Loucy (cell line): ENCODE measurements around the gene CDV3.

Experiments
- H2AFZ ChIP-seq: fragments of 200-600 bp; sonication (generic); 2 replicates; pipeline ENCODE4 v1.6.0; 2016; ENCODE audit warnings: antibody characterized with exemption, mild to moderate bottlenecking, low read length, moderate library complexity
- H3F3A ChIP-seq: fragments of 200-600 bp; 2 replicates; pipeline ENCODE4 v1.6.0; 2016; ENCODE audit warnings: antibody characterized with exemption, low read depth, mild to moderate bottlenecking
- H3K27me3 ChIP-seq: fragments of 200-600 bp; sonication (generic); 2 replicates; pipeline ENCODE4 v1.6.1; 2014; ENCODE audit warnings: low read length, mild to moderate bottlenecking; ENCODE audit not compliant: insufficient read depth, poor library complexity, severe bottlenecking
- H3K36me3 ChIP-seq: fragments of 200-600 bp; sonication (generic); 2 replicates; pipeline ENCODE4 v1.6.1; 2016; ENCODE audit warnings: low read length; ENCODE audit not compliant: insufficient read depth
- H3K4me1 ChIP-seq: fragments of 200-600 bp; sonication (generic); 2 replicates; pipeline ENCODE4 v1.5.1; 2014; ENCODE audit warnings: low read length, mild to moderate bottlenecking; ENCODE audit not compliant: insufficient read depth, poor library complexity, severe bottlenecking
- H3K4me2 ChIP-seq: fragments of 200-600 bp; sonication (generic); 2 replicates; pipeline ENCODE4 v1.6.0; 2014; ENCODE audit warnings: antibody characterized with exemption, low read length, low read depth, mild to moderate bottlenecking; ENCODE audit not compliant: poor library complexity, severe bottlenecking
- H3K4me3 ChIP-seq: fragments of 200-600 bp; sonication (generic); 2 replicates; pipeline ENCODE4 v1.5.1; 2014; ENCODE audit warnings: low read length, mild to moderate bottlenecking, mixed read lengths; ENCODE audit not compliant: poor library complexity, severe bottlenecking
- H3K79me2 ChIP-seq: fragments of 200-600 bp; sonication (generic); 2 replicates; pipeline ENCODE4 v1.6.1; 2014; ENCODE audit warnings: low read length; ENCODE audit not compliant: insufficient read depth
- H3K9ac ChIP-seq: fragments of 200-600 bp; sonication (generic); 2 replicates; pipeline ENCODE4 v1.6.0; 2014; ENCODE audit warnings: mild to moderate bottlenecking, low read depth, low read length, moderate library complexity; ENCODE audit not compliant: poor library complexity, severe bottlenecking
- H3K9me2 ChIP-seq: fragments of 200-600 bp; sonication (generic); replicated peaks from 2 replicates; pipeline ENCODE4 v1.6.1; 2016; ENCODE audit warnings: low read depth, low read length, mixed read lengths
- H3K9me3 ChIP-seq: fragments of 200-600 bp; sonication (generic); 2 replicates; pipeline ENCODE4 v1.6.1; 2014; ENCODE audit warnings: mild to moderate bottlenecking, antibody characterized with exemption, low read length, low read depth; ENCODE audit not compliant: insufficient read depth
- H4K20me1 ChIP-seq: fragments of 200-600 bp; sonication (generic); 2 replicates; pipeline ENCODE4 v1.6.0; 2014; ENCODE audit warnings: antibody characterized with exemption, low read length, mild to moderate bottlenecking; ENCODE audit not compliant: insufficient read depth, poor library complexity, severe bottlenecking
- EZH2phosphoT487 ChIP-seq: fragments of 200-600 bp; IDR thresholded peaks from 2 replicates; pipeline ENCODE4 v1.6.1; 2018; ENCODE audit warnings: antibody characterized with exemption, mild to moderate bottlenecking, moderate library complexity, borderline replicate concordance
- TF ChIP-seq, protein P1 (sequence below): fragments of 200-600 bp; sonication (generic); conservative IDR thresholded peaks from 2 replicates; pipeline ENCODE4 v1.5.1; 2014; ENCODE audit warnings: mild to moderate bottlenecking, antibody characterized with exemption, low read length

Gene CDV3

DNA sequence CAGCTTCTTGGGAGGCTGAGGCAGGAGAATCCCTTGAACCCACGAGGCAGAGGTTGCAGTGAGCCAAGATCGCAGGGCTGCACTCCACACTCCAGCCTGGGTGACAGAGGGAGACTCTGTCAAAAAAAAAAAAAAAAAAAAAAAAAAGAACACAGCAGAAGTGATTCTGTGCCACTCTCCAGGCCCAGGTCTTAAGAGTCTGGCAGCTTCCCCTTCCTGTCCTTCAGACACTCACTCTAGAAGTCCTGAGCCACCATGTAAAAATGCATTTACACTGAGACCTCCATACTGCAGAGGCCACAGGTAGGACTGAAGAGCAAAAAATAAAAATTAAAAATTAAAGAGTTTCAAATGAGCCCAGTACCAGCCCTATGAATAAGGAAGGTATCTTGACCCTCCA is 11.8 kb upstream of the CDV3 start:
- H3K9ac ChIP-seq, result no peak overlapping the region
- no peaks in the 10 kb centered on the region for H3F3A ChIP-seq
- no peaks in the 10 kb centered on the region for H3K4me1 ChIP-seq
- no peaks in the 10 kb centered on the region for H3K27me3 ChIP-seq
- H3K4me3 ChIP-seq, result no peak overlapping the region
- no peaks in the 10 kb centered on the region for H3K36me3 ChIP-seq
- H3K79me2 ChIP-seq, result no peaks in the 10 kb centered on the region
- no peak for TF ChIP-seq EZH2phosphoT487
- TF ChIP-seq, protein P1, sequence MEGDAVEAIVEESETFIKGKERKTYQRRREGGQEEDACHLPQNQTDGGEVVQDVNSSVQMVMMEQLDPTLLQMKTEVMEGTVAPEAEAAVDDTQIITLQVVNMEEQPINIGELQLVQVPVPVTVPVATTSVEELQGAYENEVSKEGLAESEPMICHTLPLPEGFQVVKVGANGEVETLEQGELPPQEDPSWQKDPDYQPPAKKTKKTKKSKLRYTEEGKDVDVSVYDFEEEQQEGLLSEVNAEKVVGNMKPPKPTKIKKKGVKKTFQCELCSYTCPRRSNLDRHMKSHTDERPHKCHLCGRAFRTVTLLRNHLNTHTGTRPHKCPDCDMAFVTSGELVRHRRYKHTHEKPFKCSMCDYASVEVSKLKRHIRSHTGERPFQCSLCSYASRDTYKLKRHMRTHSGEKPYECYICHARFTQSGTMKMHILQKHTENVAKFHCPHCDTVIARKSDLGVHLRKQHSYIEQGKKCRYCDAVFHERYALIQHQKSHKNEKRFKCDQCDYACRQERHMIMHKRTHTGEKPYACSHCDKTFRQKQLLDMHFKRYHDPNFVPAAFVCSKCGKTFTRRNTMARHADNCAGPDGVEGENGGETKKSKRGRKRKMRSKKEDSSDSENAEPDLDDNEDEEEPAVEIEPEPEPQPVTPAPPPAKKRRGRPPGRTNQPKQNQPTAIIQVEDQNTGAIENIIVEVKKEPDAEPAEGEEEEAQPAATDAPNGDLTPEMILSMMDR, result no peak
- H3K9me2 ChIP-seq, result no peaks in the 10 kb centered on the region
- H4K20me1 ChIP-seq, result no peaks in the 10 kb centered on the region
- H2AFZ ChIP-seq, result no peak overlapping the region
- no peaks in the 10 kb centered on the region for H3K9me3 ChIP-seq
- H3K4me2 ChIP-seq, result no peak overlapping the region

DNA sequence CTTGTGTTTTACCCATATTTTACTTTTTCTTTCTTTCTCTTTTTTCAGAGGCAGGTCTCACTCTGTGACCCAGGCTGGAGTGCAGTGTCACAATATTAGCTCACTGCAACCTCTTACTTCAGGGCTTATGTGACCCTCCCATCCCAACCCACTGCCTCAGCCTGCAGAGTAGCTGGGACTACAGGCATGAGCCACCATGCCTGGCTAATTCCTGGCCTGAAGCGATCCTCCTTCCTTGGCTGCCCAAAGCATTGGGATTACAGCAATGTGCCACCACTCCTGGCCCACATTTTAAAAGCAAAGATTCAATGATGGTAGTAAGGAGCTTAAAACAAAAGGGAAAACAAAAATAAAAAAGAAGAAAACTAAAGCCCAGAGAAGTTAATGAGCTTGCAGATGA is 11.1 kb upstream of the CDV3 start:
- H3K36me3 ChIP-seq, result no peaks in the 10 kb centered on the region
- no peak overlapping the region for H3K9ac ChIP-seq
- H3K9me3 ChIP-seq, result no peaks in the 10 kb centered on the region
- no peaks in the 10 kb centered on the region for H3K4me1 ChIP-seq
- H3K79me2 ChIP-seq, result no peaks in the 10 kb centered on the region
- no peaks in the 10 kb centered on the region for H4K20me1 ChIP-seq
- H3F3A ChIP-seq, result no peaks in the 10 kb centered on the region
- no peak overlapping the region for H3K4me2 ChIP-seq
- no peaks in the 10 kb centered on the region for H3K9me2 ChIP-seq
- H2AFZ ChIP-seq, result no peak overlapping the region
- H3K4me3 ChIP-seq, result no peak overlapping the region
- TF ChIP-seq, protein P1, result no peak
- no peak for TF ChIP-seq EZH2phosphoT487
- no peaks in the 10 kb centered on the region for H3K27me3 ChIP-seq

DNA sequence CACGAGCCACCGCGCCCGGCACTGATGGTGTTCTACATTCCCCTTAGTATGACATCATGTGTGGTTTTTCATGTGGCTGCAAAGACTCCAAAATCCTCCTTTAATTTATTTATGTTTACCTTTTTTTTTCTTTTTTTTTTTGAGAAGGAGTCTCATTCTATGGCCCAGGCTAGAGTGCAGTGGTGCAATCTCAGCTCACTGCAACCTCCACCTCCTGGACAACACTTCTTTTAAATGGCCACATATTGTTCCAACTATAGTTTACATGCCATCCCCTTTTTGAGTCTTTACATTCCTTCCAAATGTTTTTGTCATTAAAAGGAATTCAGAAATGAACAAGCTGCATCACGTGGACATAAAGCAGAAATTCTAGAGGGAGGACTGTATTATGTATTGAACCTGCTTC is 10.3 kb upstream of the CDV3 start:
- no peaks in the 10 kb centered on the region for H4K20me1 ChIP-seq
- TF ChIP-seq EZH2phosphoT487, result no peak
- TF ChIP-seq, protein P1, result no peak
- no peaks in the 10 kb centered on the region for H3K4me1 ChIP-seq
- H3K79me2 ChIP-seq, result no peaks in the 10 kb centered on the region
- H3K9ac ChIP-seq, result no peak overlapping the region
- no peak overlapping the region for H2AFZ ChIP-seq
- H3K4me2 ChIP-seq, result no peak overlapping the region
- H3K36me3 ChIP-seq, result no peaks in the 10 kb centered on the region
- no peaks in the 10 kb centered on the region for H3K27me3 ChIP-seq
- no peaks in the 10 kb centered on the region for H3K9me3 ChIP-seq
- H3K4me3 ChIP-seq, result no peak overlapping the region
- H3K9me2 ChIP-seq, result no peaks in the 10 kb centered on the region
- H3F3A ChIP-seq, result no peaks in the 10 kb centered on the region
